Psoas muscle (tissue), 8 donors: ENCODE results near the gene S100A8. TPM values are rescaled to one million over a fixed set of nuclear protein-coding genes. Genes with fewer than 3 reads are reported as not detected.

ENCODE experiments used
- ATAC-seq, 4 donors: fragments of 200-7000 bp; cut with Tn5 transposase; one replicate each; pipeline ENCODE4 v1.9.1; 2020; ENCODE audit warnings: moderate library complexity in 3 of 4, mild to moderate bottlenecking in 2 of 4
- DNase-seq, 2 donors: peaks; one replicate each; pipeline ENCODE4 v3.0.0-alpha.2; 2020
- H3K27ac ChIP-seq: fragments of 200-600 bp; one replicate; pipeline ENCODE4 v1.8.0; 2022
- H3K27me3 ChIP-seq, 3 donors: fragments of 200-600 bp in 1 of 3; one replicate each; pipeline versions ENCODE4 v1.6.1 to v1.8.0; 2013 to 2022; ENCODE audit warnings: low read length in 2 of 3, mild to moderate bottlenecking in 2 of 3, moderate library complexity in 1 of 3; ENCODE audit not compliant: insufficient read depth in 3 of 3
- H3K36me3 ChIP-seq, 2 donors: fragments of 200-600 bp in 1 of 2; one replicate each; pipeline versions ENCODE4 v1.6.1 to v1.8.0; 2013 to 2022; ENCODE audit warnings: low read depth in 1 of 2, mild to moderate bottlenecking in 1 of 2, moderate library complexity in 1 of 2; ENCODE audit not compliant: insufficient read depth in 1 of 2
- H3K4me1 ChIP-seq: fragments of 200-600 bp; one replicate; pipeline ENCODE4 v1.8.0; 2022
- H3K4me3 ChIP-seq: fragments of 200-600 bp; one replicate; pipeline ENCODE4 v1.8.0; 2022; ENCODE audit warnings: mild to moderate bottlenecking
- H3K9me3 ChIP-seq: fragments of 200-600 bp; one replicate; pipeline ENCODE4 v1.8.0; 2022
- CTCF ChIP-seq: fragments of 200-600 bp; IDR thresholded peaks from one replicate; pipeline ENCODE4 v1.8.0; 2022; ENCODE audit warnings: antibody characterized with exemption
- WGBS, 3 donors: extraction: QIAGEN DNeasy Blood & Tissue Kit; methylation state at CpG; one replicate each; pipeline versions ENCODE4 v1.1.6 to v1.1.7; 2013; 5-methylcytosine and 5-hydroxymethylcytosine counted together
- intact Hi-C, 2 donors: fragments of 100-400 bp; cut with DNase I; formaldehyde crosslinking; loops; one replicate each; pipeline versions ENCODE4 v1.11.0 to v1.14.2; 2022
- polyA plus RNA-seq, 3 donors: library from polyadenylated mRNA; stranded (reverse); fragments of 200-250 nt; gene quantifications; one replicate each; pipeline ENCODE4 v1.2.3, GENCODE V29; 2013
- total RNA-seq, 4 donors: library from RNA; stranded (reverse); fragmentation: NEBNext Ultra II Directional in 2 of 4; extraction: Animal tissue kit (Norgen Biotek cat#: 25700) in 2 of 4; gene quantifications; one replicate each; pipeline versions ENCODE4 v1.2.1 to v1.2.4, GENCODE V29; 2021 to 2023
- donor health status: healthy with polysubstance abuse.
- donor health status: DM: no; HTN: no; CAD: no; lungs with moderate emphysema.
- donor health status: Bipolar disorder and iron deficiency.
- donor health status: healthy.
- donor health status: DM: yes; HTN: yes; CAD: no.
- donor health status: DM: no; HTN: no; CAD: no.
- donor health status: DM: no; HTN: no; CAD: no.
- donor health status: DM: yes; HTN: yes; CAD: no.

S100A8 gene
- total and polyA plus RNA-seq, 7 donors = 16.8 to 57.0 (median 30.6) TPM

DNA sequence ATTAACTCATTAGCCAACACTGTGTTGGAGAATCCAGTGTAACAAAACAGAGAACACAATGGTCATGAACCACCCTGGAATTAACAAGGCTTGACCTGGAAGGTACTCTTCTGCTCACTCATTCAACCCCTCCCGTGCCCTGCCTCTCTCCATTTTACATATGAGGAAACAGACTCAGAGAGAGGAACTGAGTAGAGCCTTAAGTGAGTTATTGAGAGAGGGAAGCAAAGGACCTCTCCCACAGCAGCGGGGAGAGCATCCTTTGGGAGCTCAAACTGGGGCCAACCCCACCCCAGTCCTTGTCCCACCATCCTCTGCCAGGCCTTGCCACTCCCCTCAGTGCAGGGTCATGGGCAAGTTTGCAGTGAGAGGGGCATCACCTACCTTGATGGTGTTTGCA is 16.8 kb downstream of the S100A8 start:
- H3K9me3 ChIP-seq = no peaks in the 10 kb centered on the region
- no peaks in the 10 kb centered on the region for H3K4me1 ChIP-seq
- WGBS, 3 donors = 59 to 67% (median 61%) methylated on average over 2 of the region's 2 CpGs
- no peak for ATAC-seq
- intact Hi-C loops = no loop called here
- DNase-seq = no peak
- H3K36me3 ChIP-seq = no peaks in the 10 kb centered on the region
- no peak overlapping the region for H3K4me3 ChIP-seq
- no peak overlapping the region for H3K27ac ChIP-seq
- no peaks in the 10 kb centered on the region for H3K27me3 ChIP-seq
- TF ChIP-seq CTCF = no peak

- TF ChIP-seq CTCF = no peak
- ATAC-seq (no peak), DNase-seq (no peak)
- Histone ChIP-seq H3K27ac (no peak overlapping the region), H3K4me3 (no peak overlapping the region), H3K36me3 (no peaks in the 10 kb centered on the region), H3K4me1 (no peaks in the 10 kb centered on the region), H3K27me3 (no peaks in the 10 kb centered on the region), H3K9me3 (no peaks in the 10 kb centered on the region)
- 78 to 84% (median 82%) methylated on average over 2 of the region's 2 CpGs for WGBS, 3 donors
- intact Hi-C loops = no loop called here
These were observed 18.3 kb downstream of the S100A8 start for GRCh38 chr1:153372571-153372970.

GRCh38 chr1:153371231-153371630 is 19.6 kb downstream of the S100A8 start:
- Histone ChIP-seq H3K27ac (no peak overlapping the region), H3K27me3 (no peaks in the 10 kb centered on the region), H3K4me3 (no peak overlapping the region), H3K4me1 (no peaks in the 10 kb centered on the region), H3K9me3 (no peaks in the 10 kb centered on the region), H3K36me3 (no peaks in the 10 kb centered on the region)
- TF ChIP-seq CTCF = no peak
- ATAC-seq = no peak
- WGBS, 3 donors = 85 to 100% (median 94%) methylated on average over 1 of the region's 1 CpG
- intact Hi-C loops = no loop called here
- DNase-seq = no peak

- no peaks in the 10 kb centered on the region for H3K27me3 ChIP-seq
- H3K36me3 ChIP-seq = no peaks in the 10 kb centered on the region
- no peak overlapping the region for H3K27ac ChIP-seq
- TF ChIP-seq CTCF = no peak
- whole genome bisulfite sequencing, 3 donors = 75 to 83% (median 75%) methylated on average over 3 of the region's 3 CpGs
- no peaks in the 10 kb centered on the region for H3K4me1 ChIP-seq
- H3K4me3 ChIP-seq = no peak overlapping the region
- no peak for DNase-seq
- intact Hi-C loops = no loop called here
- no peaks in the 10 kb centered on the region for H3K9me3 ChIP-seq
- no peak for ATAC-seq
These were observed 20.7 kb downstream of the S100A8 start for GRCh38 chr1:153370146-153370545.

DNA sequence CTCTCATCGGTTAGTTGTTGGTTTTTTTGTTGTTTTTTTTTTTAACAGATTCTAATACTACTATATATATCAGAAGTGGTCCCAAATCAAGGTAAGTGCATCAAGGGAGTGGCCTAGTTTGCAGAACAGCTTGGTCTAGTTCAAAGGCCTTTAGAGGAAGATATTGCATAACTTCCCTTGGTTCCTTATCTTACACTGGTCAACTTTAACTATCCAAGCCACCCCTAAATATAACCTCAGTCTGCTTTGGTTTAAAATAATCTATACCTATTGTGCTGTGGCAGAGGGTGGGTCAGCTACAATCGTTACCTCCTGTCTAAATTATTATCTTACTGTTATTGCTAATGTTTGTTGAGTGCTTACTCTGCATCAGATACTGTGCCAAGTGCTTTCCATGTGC is 22.4 kb downstream of the S100A8 start:
- Histone ChIP-seq H3K27ac (no peak overlapping the region), H3K9me3 (no peaks in the 10 kb centered on the region), H3K36me3 (no peaks in the 10 kb centered on the region), H3K27me3 (no peaks in the 10 kb centered on the region), H3K4me1 (no peaks in the 10 kb centered on the region), H3K4me3 (no peak overlapping the region)
- no peak for DNase-seq
- intact Hi-C loops = no loop called here
- no peak for TF ChIP-seq CTCF
- ATAC-seq = no peak
- WGBS, 3 donors = 66 to 70% (median 69%) methylated on average over 2 of the region's 2 CpGs
